Heart left ventricle (tissue), 13 donors: ENCODE results near the gene PCNT.

Source experiments
- CTCF ChIP-seq, 12 donors: fragments of 200-600 bp; sonication (generic) in 4 of 12; IDR thresholded peaks; one replicate each; pipeline versions ENCODE4 v1.5.0 to v1.8.0; 2018 to 2022; ENCODE audit warnings: antibody characterized with exemption in 12 of 12, mild to moderate bottlenecking in 5 of 12
- POLR2A ChIP-seq, 2 donors: fragments of 450-650 bp; IDR thresholded peaks; one replicate each; pipeline ENCODE4 v1.6.1; 2017; ENCODE audit warnings: antibody characterized with exemption in 2 of 2, mild to moderate bottlenecking in 2 of 2, moderate library complexity in 2 of 2
- donor health status: ischemic (EF 13 %, LVEDD 7.1; RV severe dilation, severe dysfunction).
- donor health status: DM: no; HTN: yes; CAD: no.
- donor health status: DM: no; HTN: no; CAD: no.
- donor health status: ischemic (EF 25% LVEDD 6.9; RV normal size, moderate dysfunction).
- donor health status: ischemic (EF 25% LVEDD 5.7; RV mildly dilated, moderate dysfunction).
- donor health status: ischemic (EF 35%, LVEDD 5.7; RV mildly dilated, moderate dysfunction).
- donor health status: nonischemic (EF 11% LVEDD 7.7; RV severe dilation, severe dysfunction).
- donor health status: DM: yes; HTN: yes; CAD: no.
- donor health status: PGD.
- donor health status: ischemic (EF 29% LVEDD 5.4; RV normal size, mild dysfunction).
- donor health status: nonischemic (EF 23%, LVEDD 6.1; RV moderate dilation, normal function).

- TF ChIP-seq CTCF (IDR thresholded peaks at IDR 0.05) = no peak
- no peak for TF ChIP-seq POLR2A (IDR thresholded peaks at IDR 0.05)
Observed at GRCh38 chr21:46355161-46356004, 31.4 kb downstream of the PCNT start.
